Islet of Langerhans (tissue), 1 donor: ENCODE measurements around the gene OXER1.

ENCODE experiments used
- FAIRE-seq: peaks from one replicate; lab custom pipeline; 2011; peaks lifted over from hg19 to GRCh38; lab: Jason Lieb, UNC

OXER1 gene

GRCh38 chr2:42769583-42770287 lies 5.8 kb upstream of the OXER1 start:
- FAIRE-seq: no peak

GRCh38 chr2:42768706-42769256 lies 4.8 kb upstream of the OXER1 start:
- no peak for FAIRE-seq

GRCh38 chr2:42767899-42768705 lies 4.2 kb upstream of the OXER1 start:
- FAIRE-seq: no peak

- FAIRE-seq: no peak
Measured at GRCh38 chr2:42767080-42767898, 3.4 kb upstream of the OXER1 start.

- no peak for FAIRE-seq
Measured at GRCh38 chr2:42765686-42766085, 1.8 kb upstream of the OXER1 start.

- no peak for FAIRE-seq
Measured at GRCh38 chr2:42764901-42765300, 966 bp upstream of the OXER1 start.

GRCh38 chr2:42762823-42763804 lies 821 bp downstream of the OXER1 start:
- FAIRE-seq: no peak

- no peak for FAIRE-seq
Measured at GRCh38 chr2:42762155-42762554, 1.8 kb downstream of the OXER1 start.

GRCh38 chr2:42761554-42761953 lies 2.4 kb downstream of the OXER1 start:
- no peak for FAIRE-seq

GRCh38 chr2:42758751-42759150 lies 5.2 kb downstream of the OXER1 start:
- FAIRE-seq: no peak

GRCh38 chr2:42757981-42758740 lies 5.8 kb downstream of the OXER1 start:
- no peak for FAIRE-seq

GRCh38 chr2:42756966-42757513 lies 6.9 kb downstream of the OXER1 start:
- no peak for FAIRE-seq

GRCh38 chr2:42756150-42756775 lies 7.7 kb downstream of the OXER1 start:
- FAIRE-seq: no peak

GRCh38 chr2:42755191-42755880 lies 8.6 kb downstream of the OXER1 start:
- FAIRE-seq: no peak

- FAIRE-seq: no peak
Measured at GRCh38 chr2:42754776-42755140, 9.2 kb downstream of the OXER1 start.

- FAIRE-seq: no peak
Measured at GRCh38 chr2:42754021-42754775, 9.7 kb downstream of the OXER1 start.

- no peak for FAIRE-seq
Measured at GRCh38 chr2:42752816-42753813, 10.8 kb downstream of the OXER1 start.
